Activated T-cell treated with anti-CD3 and anti-CD28 coated beads, Interleukin-2, amount 50 U/mL, for 48 hours (primary cell): ENCODE measurements around the gene ZSCAN16.

ENCODE experiments used
- DNase-seq, 2 experiments: peaks; one replicate each; pipeline ENCODE4 v3.0.0-alpha.2; 2020

The ZSCAN16 gene

GRCh38 chr6:28134716-28135115 is 10.3 kb downstream of the ZSCAN16 start:
- DNase-seq, result no peak

- no peak for DNase-seq
Measured at GRCh38 chr6:28135393-28135792, 11.0 kb downstream of the ZSCAN16 start.

GRCh38 chr6:28136585-28137504 is 12.4 kb downstream of the ZSCAN16 start:
- DNase-seq, result peak; percentile 86 to 88

GRCh38 chr6:28137505-28137981 is 13.1 kb downstream of the ZSCAN16 start:
- DNase-seq, result peak; percentile 53 to 56

GRCh38 chr6:28139860-28140543 is 15.6 kb downstream of the ZSCAN16 start:
- DNase-seq, result no peak

- DNase-seq, result no peak
Measured at GRCh38 chr6:28140616-28141015, 16.2 kb downstream of the ZSCAN16 start.

- peak; percentile 80 to 85 for DNase-seq
Measured at GRCh38 chr6:28141500-28142329, 17.3 kb downstream of the ZSCAN16 start, which contains the start of gene ZKSCAN8. TSS of gene ZKSCAN8 (plus strand) at chr6:28141883. CDS start at chr6:28148408, 6,525 bp downstream.

GRCh38 chr6:28142446-28142845 is 18.0 kb downstream of the ZSCAN16 start:
- DNase-seq, result no peak

- no peak for DNase-seq
Measured at GRCh38 chr6:28145231-28145630, 20.8 kb downstream of the ZSCAN16 start.

- no peak for DNase-seq
Measured at GRCh38 chr6:28152531-28152930, 28.1 kb downstream of the ZSCAN16 start.

- no peak for DNase-seq
Measured at GRCh38 chr6:28153546-28153945, 29.1 kb downstream of the ZSCAN16 start.

GRCh38 chr6:28154357-28154756 is 29.9 kb downstream of the ZSCAN16 start:
- no peak for DNase-seq

- no peak for DNase-seq
Measured at GRCh38 chr6:28158318-28158717, 33.9 kb downstream of the ZSCAN16 start.

GRCh38 chr6:28159029-28159607 is 34.7 kb downstream of the ZSCAN16 start:
- no peak for DNase-seq

- DNase-seq, result no peak
Measured at GRCh38 chr6:28160233-28160632, 35.8 kb downstream of the ZSCAN16 start.

- peak; percentile 91 to 92 for DNase-seq
Measured at GRCh38 chr6:28161410-28162079, 37.1 kb downstream of the ZSCAN16 start.

- DNase-seq, result no peak
Measured at GRCh38 chr6:28165563-28165962, 41.2 kb downstream of the ZSCAN16 start.

- no peak for DNase-seq
Measured at GRCh38 chr6:28167068-28167467, 42.7 kb downstream of the ZSCAN16 start.

GRCh38 chr6:28167926-28168325 is 43.5 kb downstream of the ZSCAN16 start:
- DNase-seq, result no peak

GRCh38 chr6:28171271-28171670 is 46.9 kb downstream of the ZSCAN16 start:
- no peak for DNase-seq

GRCh38 chr6:28172006-28172405 is 47.6 kb downstream of the ZSCAN16 start:
- DNase-seq, result no peak

GRCh38 chr6:28176373-28176772 is 52.0 kb downstream of the ZSCAN16 start:
- no peak for DNase-seq
